Loucy (cell line): ENCODE measurements around the gene RBM20.

Source experiments
- H2AFZ ChIP-seq: fragments of 200-600 bp; sonication (generic); 2 replicates; pipeline ENCODE4 v1.6.0; 2016; ENCODE audit warnings: antibody characterized with exemption, mild to moderate bottlenecking, low read length, moderate library complexity
- H3F3A ChIP-seq: fragments of 200-600 bp; 2 replicates; pipeline ENCODE4 v1.6.0; 2016; ENCODE audit warnings: antibody characterized with exemption, low read depth, mild to moderate bottlenecking
- H3K27me3 ChIP-seq: fragments of 200-600 bp; sonication (generic); 2 replicates; pipeline ENCODE4 v1.6.1; 2014; ENCODE audit warnings: low read length, mild to moderate bottlenecking; ENCODE audit not compliant: insufficient read depth, poor library complexity, severe bottlenecking
- H3K36me3 ChIP-seq: fragments of 200-600 bp; sonication (generic); 2 replicates; pipeline ENCODE4 v1.6.1; 2016; ENCODE audit warnings: low read length; ENCODE audit not compliant: insufficient read depth
- H3K4me1 ChIP-seq: fragments of 200-600 bp; sonication (generic); 2 replicates; pipeline ENCODE4 v1.5.1; 2014; ENCODE audit warnings: low read length, mild to moderate bottlenecking; ENCODE audit not compliant: insufficient read depth, poor library complexity, severe bottlenecking
- H3K4me2 ChIP-seq: fragments of 200-600 bp; sonication (generic); 2 replicates; pipeline ENCODE4 v1.6.0; 2014; ENCODE audit warnings: antibody characterized with exemption, low read length, low read depth, mild to moderate bottlenecking; ENCODE audit not compliant: poor library complexity, severe bottlenecking
- H3K4me3 ChIP-seq: fragments of 200-600 bp; sonication (generic); 2 replicates; pipeline ENCODE4 v1.5.1; 2014; ENCODE audit warnings: low read length, mild to moderate bottlenecking, mixed read lengths; ENCODE audit not compliant: poor library complexity, severe bottlenecking
- H3K79me2 ChIP-seq: fragments of 200-600 bp; sonication (generic); 2 replicates; pipeline ENCODE4 v1.6.1; 2014; ENCODE audit warnings: low read length; ENCODE audit not compliant: insufficient read depth
- H3K9ac ChIP-seq: fragments of 200-600 bp; sonication (generic); 2 replicates; pipeline ENCODE4 v1.6.0; 2014; ENCODE audit warnings: mild to moderate bottlenecking, low read depth, low read length, moderate library complexity; ENCODE audit not compliant: poor library complexity, severe bottlenecking
- H3K9me2 ChIP-seq: fragments of 200-600 bp; sonication (generic); replicated peaks from 2 replicates; pipeline ENCODE4 v1.6.1; 2016; ENCODE audit warnings: low read depth, low read length, mixed read lengths
- H3K9me3 ChIP-seq: fragments of 200-600 bp; sonication (generic); 2 replicates; pipeline ENCODE4 v1.6.1; 2014; ENCODE audit warnings: mild to moderate bottlenecking, antibody characterized with exemption, low read length, low read depth; ENCODE audit not compliant: insufficient read depth
- H4K20me1 ChIP-seq: fragments of 200-600 bp; sonication (generic); 2 replicates; pipeline ENCODE4 v1.6.0; 2014; ENCODE audit warnings: antibody characterized with exemption, low read length, mild to moderate bottlenecking; ENCODE audit not compliant: insufficient read depth, poor library complexity, severe bottlenecking
- CTCF ChIP-seq: fragments of 200-600 bp; sonication (generic); conservative IDR thresholded peaks from 2 replicates; pipeline ENCODE4 v1.5.1; 2014; ENCODE audit warnings: mild to moderate bottlenecking, antibody characterized with exemption, low read length
- EZH2phosphoT487 ChIP-seq: fragments of 200-600 bp; IDR thresholded peaks from 2 replicates; pipeline ENCODE4 v1.6.1; 2018; ENCODE audit warnings: antibody characterized with exemption, mild to moderate bottlenecking, moderate library complexity, borderline replicate concordance

The RBM20 gene

GRCh38 chr10:110783509-110784107 is 139.5 kb downstream of the RBM20 start:
- Histone ChIP-seq H3K36me3 (no peaks in the 10 kb centered on the region), H4K20me1 (no peaks in the 10 kb centered on the region), H3K9me3 (no peaks in the 10 kb centered on the region), H3K79me2 (no peaks in the 10 kb centered on the region), H3K4me3 (no peak overlapping the region), H3K4me2 (no peak overlapping the region), H3K4me1 (no peaks in the 10 kb centered on the region), H3K9ac (no peak overlapping the region), H3K27me3 (no peaks in the 10 kb centered on the region), H3F3A (no peaks in the 10 kb centered on the region), H2AFZ (no peak overlapping the region), H3K9me2 (no peaks in the 10 kb centered on the region)
- TF ChIP-seq CTCF (no peak), EZH2phosphoT487 (no peak)

- Histone ChIP-seq H3K79me2 (no peaks in the 10 kb centered on the region), H3K9me3 (no peaks in the 10 kb centered on the region), H3K9ac (no peak overlapping the region), H3F3A (no peaks in the 10 kb centered on the region), H4K20me1 (no peaks in the 10 kb centered on the region), H3K36me3 (no peaks in the 10 kb centered on the region), H3K4me2 (no peak overlapping the region), H3K27me3 (no peaks in the 10 kb centered on the region), H3K9me2 (no peaks in the 10 kb centered on the region), H2AFZ (no peak overlapping the region), H3K4me1 (no peaks in the 10 kb centered on the region), H3K4me3 (no peak overlapping the region)
- TF ChIP-seq EZH2phosphoT487 (no peak), CTCF (no peak)
Measured at GRCh38 chr10:110784198-110784597, 140.1 kb downstream of the RBM20 start.

GRCh38 chr10:110786172-110786571 is 142.0 kb downstream of the RBM20 start:
- no peaks in the 10 kb centered on the region for H3K36me3 ChIP-seq
- H3K4me1 ChIP-seq = no peaks in the 10 kb centered on the region
- H2AFZ ChIP-seq = no peak overlapping the region
- H3F3A ChIP-seq = no peaks in the 10 kb centered on the region
- TF ChIP-seq CTCF = no peak
- no peak for TF ChIP-seq EZH2phosphoT487
- no peak overlapping the region for H3K9ac ChIP-seq
- no peak overlapping the region for H3K4me2 ChIP-seq
- no peaks in the 10 kb centered on the region for H3K9me3 ChIP-seq
- no peaks in the 10 kb centered on the region for H3K79me2 ChIP-seq
- H4K20me1 ChIP-seq = no peaks in the 10 kb centered on the region
- no peaks in the 10 kb centered on the region for H3K27me3 ChIP-seq
- no peaks in the 10 kb centered on the region for H3K9me2 ChIP-seq
- no peak overlapping the region for H3K4me3 ChIP-seq
